GM12878 (cell line): ENCODE data around the gene GMDS.

Experiments
- ATF7 ChIP-seq: fragments of 450-650 bp; IDR thresholded peaks from 2 replicates; pipeline ENCODE4 v1.6.1; 2016; ENCODE audit warnings: low read depth, mild to moderate bottlenecking
- BHLHE40 ChIP-seq, 2 experiments: fragments of 450-650 bp in 1 of 2; IDR thresholded peaks; 2 replicates each; pipeline ENCODE4 v1.6.1; 2011 to 2017; ENCODE audit warnings: low read depth in 2 of 2, borderline replicate concordance in 1 of 2, improper control_type of control experiment in 1 of 2, low read length in 1 of 2, mild to moderate bottlenecking in 1 of 2
- CHD2 ChIP-seq: IDR thresholded peaks from 2 replicates; pipeline ENCODE4 v1.6.1; 2011; ENCODE audit warnings: low read depth, low read length, improper control_type of control experiment, borderline replicate concordance
- CTCF ChIP-seq, 3 experiments: IDR thresholded peaks in 2 of 3; conservative IDR thresholded peaks in 1 of 3; 2 replicates each; pipeline ENCODE4 v1.5.1; 2011; ENCODE audit warnings: low read depth in 3 of 3, low read length in 3 of 3, mild to moderate bottlenecking in 3 of 3, control low read depth in 2 of 3, moderate library complexity in 2 of 3, inconsistent platforms in 1 of 3, mixed read lengths in 1 of 3; ENCODE audit not compliant: control insufficient read depth in 2 of 3, insufficient read depth in 1 of 3; ENCODE audit errors: extremely low read depth in 1 of 3
- EP300 ChIP-seq, 2 experiments: fragments of 150-350 bp in 1 of 2; IDR thresholded peaks; 2 replicates each; pipeline ENCODE4 v1.6.1; 2011 to 2012; ENCODE audit warnings: low read depth in 2 of 2, low read length in 2 of 2, borderline replicate concordance in 1 of 2, improper control_type of control experiment in 1 of 2, inconsistent platforms in 1 of 2; ENCODE audit not compliant: control insufficient read depth in 1 of 2
- EZH2 ChIP-seq: IDR thresholded peaks from 2 replicates; pipeline ENCODE4 v1.6.1; 2012; ENCODE audit warnings: low read depth, mild to moderate bottlenecking, control low read depth, inconsistent platforms, low read length, borderline replicate concordance; ENCODE audit not compliant: control insufficient read depth
- GABPA ChIP-seq: IDR thresholded peaks from 2 replicates; pipeline ENCODE4 v1.6.1; 2014; ENCODE audit warnings: antibody characterized with exemption, low read depth, mild to moderate bottlenecking, inconsistent platforms
- MXI1 ChIP-seq: fragments of 150-350 bp; IDR thresholded peaks from 2 replicates; pipeline ENCODE4 v1.6.1; 2011; ENCODE audit warnings: low read depth, mild to moderate bottlenecking, inconsistent platforms, low read length, improper control_type of control experiment
- NR2C2 ChIP-seq: IDR thresholded peaks from 2 replicates; pipeline ENCODE4 v1.6.1; 2011; ENCODE audit warnings: borderline replicate concordance, low read depth; ENCODE audit not compliant: control insufficient read depth, insufficient read length
- POLR2A ChIP-seq: IDR thresholded peaks from 2 replicates; pipeline ENCODE4 v1.6.1; 2011; ENCODE audit warnings: low read depth, mild to moderate bottlenecking, low read length
- RAD21 ChIP-seq: IDR thresholded peaks from 2 replicates; pipeline ENCODE4 v1.6.1; 2011; ENCODE audit warnings: mild to moderate bottlenecking, low read depth, low read length, moderate library complexity; ENCODE audit not compliant: insufficient read depth
- REST ChIP-seq: IDR thresholded peaks from 2 replicates; pipeline ENCODE4 v1.6.1; 2012; ENCODE audit warnings: mild to moderate bottlenecking, low read depth, low read length
- RFX5 ChIP-seq: IDR thresholded peaks from 2 replicates; pipeline ENCODE4 v1.6.1; 2011; ENCODE audit warnings: low read depth, low read length, improper control_type of control experiment
- TARDBP ChIP-seq: IDR thresholded peaks from 2 replicates; pipeline ENCODE4 v1.6.1; 2016; ENCODE audit warnings: borderline replicate concordance

GRCh38 chr6:1640476-1640875, 604.9 kb downstream of the GMDS start:
- TF ChIP-seq ATF7 (no peak), CTCF (IDR thresholded peaks at IDR 0.05 in 2 of 3, conservative IDR thresholded peaks at IDR 0.05 in 1 of 3; ENCODE audit: control insufficient read depth in 2 of 3, extremely low read depth in 1 of 3, insufficient read depth in 1 of 3, low read depth in 3 of 3, low read length in 3 of 3) (no peak), REST (no peak), EZH2 (no peak), RFX5 (no peak), POLR2A (no peak), GABPA (no peak), EP300 (IDR thresholded peaks at IDR 0.05; ENCODE audit: borderline replicate concordance in 1 of 2, control insufficient read depth in 1 of 2, low read depth in 2 of 2, low read length in 2 of 2) (no peak), TARDBP (no peak), BHLHE40 (IDR thresholded peaks at IDR 0.05; ENCODE audit: borderline replicate concordance in 1 of 2, low read depth in 2 of 2, low read length in 1 of 2) (no peak), CHD2 (no peak), MXI1 (no peak), NR2C2 (no peak), RAD21 (no peak)
